HG03558 (cell line): ENCODE measurements around the gene CKB.
"Not testable (repeated sequence)": the region's sequence is repeated elsewhere in the genome, so short reads cannot be mapped to it uniquely, and the experiment has no call there.

Source experiments
- ATAC-seq: cut with Tn5 transposase; IDR thresholded peaks from one replicate; pipeline ENCODE4 v1.9.1; 2021; ENCODE audit warnings: moderate number of reproducible peaks; ENCODE audit not compliant: unreplicated experiment; ENCODE audit errors: extremely low read depth

The CKB gene

DNA sequence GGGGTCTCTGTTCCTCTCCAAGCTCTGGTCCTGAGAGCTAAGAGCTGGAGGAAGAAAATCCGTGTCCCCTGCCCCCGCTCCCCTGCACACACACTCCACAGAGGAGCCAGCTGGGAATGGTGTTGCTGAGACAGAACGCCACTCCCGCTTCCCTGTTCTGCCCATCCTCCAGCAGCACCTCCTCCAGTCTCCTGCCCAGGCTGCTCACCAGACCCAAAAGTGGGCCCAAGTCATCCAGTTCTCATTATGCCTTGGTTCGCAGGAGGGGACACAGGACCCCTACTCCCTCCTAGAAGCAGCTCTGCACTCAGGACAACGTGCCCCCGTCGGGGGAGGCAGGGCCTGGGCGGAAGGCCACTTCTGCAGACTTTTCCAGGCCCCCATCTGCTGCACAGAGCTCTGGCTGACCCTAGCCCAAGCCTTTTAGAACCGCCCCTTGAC is 5.5 kb upstream of the CKB start:
- no peak for ATAC-seq

DNA sequence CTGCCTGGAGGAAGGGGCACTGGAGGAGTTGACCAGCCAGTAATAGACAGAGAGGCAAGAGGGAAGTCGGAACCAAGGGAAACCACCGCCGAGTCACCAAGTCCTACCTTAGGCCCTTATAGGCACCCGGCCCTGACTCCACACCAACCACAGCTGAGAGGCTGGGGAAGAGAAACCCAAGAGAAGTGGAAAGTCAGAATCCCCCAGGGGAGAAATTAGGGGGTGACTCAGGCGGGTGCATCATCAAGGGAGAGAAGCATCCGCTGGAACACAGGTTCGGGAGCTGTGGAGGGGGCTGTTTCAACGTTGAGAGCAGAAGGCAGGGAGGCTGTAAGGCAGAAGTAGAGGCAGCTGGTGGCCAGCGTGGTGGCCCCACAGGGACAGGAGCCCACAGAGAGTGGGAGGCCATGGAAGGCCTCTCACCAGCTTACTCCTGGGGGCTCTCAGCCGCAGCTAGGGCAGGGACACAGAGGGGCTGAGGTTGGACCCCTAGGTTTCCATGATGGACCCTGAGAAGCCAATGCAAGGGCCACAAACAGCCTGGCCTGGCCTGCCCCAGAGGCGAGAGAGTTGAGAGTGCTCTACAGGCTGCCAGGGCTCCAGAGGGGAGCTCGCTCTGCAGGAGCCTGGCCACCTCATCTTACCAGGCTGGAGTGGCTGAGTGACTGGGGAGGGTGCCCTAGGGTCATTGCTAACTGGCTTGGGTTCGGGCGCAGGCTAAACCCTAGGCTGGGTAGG is 4.9 kb upstream of the CKB start:
- no peak for ATAC-seq

DNA sequence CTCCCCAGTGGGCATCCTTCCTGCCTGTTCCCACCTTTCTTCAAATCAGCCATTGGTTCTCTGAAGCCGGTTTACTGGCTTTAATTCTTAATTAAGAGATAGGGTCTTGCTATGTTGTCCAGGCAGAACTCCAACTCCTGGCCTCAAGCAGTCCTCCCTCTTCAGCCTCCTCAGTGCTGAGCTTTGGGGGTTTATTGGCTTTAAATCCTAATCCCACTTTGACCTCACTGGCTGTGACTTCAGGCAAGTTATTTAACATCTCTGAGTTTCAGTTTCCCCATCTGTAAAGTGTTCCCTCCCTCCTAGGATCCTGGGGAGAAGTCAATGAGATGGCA is 4.3 kb upstream of the CKB start:
- ATAC-seq = no peak

DNA sequence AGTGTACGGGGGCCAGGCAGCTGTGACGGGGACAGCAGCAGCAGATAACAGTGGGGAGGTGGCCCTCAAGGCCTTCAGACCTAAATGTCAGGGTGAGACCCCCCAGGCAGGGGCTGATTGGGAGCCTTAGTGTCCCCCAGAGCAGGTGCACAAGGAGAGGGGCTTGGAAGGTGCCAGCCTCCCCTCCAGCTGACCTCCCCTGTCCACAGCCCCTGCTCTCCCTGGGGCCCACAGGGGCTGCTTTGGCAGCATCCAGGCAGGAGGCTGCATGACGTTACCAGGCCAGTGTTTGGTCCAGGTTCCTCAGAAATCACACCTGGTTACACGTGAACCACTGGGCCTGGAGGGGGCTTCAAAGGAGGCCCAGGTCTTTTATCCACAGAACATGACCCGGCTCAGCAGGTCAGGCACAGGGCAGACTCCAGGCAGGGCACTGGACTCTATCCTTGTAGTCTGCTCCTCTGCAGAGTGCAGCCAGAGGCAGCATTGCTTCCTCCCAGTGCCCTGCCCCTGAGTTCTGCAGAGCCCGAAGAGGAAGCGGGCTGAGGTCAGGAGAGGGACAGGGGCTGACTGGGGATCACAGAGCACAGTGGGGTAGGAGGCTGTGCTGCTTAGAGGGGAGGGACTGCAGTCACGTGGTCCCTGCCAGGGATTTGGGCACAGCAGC is 3.8 kb upstream of the CKB start:
- ATAC-seq = no peak

DNA sequence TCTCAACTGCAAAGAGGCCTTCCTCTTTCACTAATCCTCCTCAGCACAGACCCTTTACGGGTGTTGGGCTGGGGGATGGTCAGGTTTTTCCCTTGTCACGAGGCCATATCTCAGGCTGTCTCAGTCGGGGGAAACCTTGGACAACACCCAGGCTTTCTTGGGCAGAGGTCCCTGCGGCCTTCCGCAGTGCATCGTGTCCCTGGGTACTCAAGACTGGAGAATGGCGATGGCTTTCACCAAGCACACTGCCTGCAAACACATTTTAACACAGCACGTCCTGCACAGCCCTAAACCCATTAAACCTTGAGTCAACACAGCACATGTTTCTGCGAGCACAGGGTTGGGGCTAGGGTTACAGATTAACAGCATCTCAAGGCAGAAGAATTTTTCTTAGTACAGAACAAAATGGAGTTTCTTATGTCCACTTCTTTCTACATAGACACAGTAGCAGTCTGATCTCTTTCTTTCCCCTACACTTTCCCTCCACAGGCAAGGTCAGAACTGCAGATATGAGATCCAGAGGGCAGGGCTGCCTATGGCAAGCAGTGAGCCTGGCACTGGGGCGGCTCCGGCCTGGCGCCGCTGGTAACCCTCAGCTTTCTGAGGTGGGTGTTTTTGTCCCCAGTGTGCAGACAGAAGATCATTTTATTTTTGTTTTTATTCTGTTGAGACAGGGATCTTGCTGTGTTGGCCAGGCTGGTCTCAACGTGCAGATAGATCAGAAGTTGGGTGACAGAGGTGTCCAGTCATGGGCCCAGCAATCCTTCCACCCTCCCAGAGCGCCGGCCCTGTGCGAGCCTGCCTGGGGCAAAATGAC is 3.0 kb upstream of the CKB start:
- not testable (repeated sequence) for ATAC-seq

DNA sequence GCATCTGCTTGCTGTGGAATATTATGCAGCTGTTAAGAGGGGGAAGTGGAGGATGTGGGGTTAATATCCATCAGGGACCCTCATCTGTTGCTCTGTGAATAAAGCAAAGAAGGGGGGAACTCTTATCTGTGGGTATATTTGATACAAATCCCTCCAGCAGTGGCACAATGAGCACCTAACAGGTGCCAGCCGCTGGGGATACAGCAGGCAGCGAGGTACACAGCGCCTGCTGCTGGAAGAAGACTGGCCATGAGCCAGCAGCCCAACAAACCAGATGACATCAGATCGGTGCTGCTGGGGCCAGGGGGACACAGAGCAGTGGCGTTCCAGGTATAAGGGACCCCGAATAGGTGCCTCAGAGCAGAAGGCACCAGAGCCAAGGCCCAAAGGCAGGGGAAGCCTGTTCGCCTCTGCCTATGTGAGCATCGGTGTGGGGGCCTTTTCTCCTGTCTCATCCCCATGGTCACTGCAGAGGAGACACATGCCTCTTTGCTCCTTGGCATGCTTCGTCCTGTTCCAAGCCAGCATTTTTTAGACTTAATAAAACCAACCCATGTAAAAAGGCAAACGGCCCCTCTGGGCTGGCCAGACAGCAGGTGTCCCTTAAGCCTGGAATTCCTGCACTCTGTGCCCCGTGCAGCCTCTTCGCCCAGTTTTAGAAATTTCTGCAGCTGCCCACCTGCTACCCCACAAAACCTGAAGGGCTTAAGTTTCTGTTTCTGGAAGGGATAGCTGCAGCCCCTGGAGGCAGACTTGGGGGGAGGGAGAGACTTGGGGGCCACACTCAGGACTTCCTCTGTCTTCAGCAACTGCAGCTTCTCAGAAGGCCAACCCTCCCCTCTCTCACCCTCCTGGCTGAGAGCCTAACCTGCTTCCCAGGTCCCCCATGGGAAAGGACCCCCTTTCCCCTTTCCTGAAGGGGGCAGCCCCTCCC is 1.6 kb upstream of the CKB start:
- no peak for ATAC-seq

DNA sequence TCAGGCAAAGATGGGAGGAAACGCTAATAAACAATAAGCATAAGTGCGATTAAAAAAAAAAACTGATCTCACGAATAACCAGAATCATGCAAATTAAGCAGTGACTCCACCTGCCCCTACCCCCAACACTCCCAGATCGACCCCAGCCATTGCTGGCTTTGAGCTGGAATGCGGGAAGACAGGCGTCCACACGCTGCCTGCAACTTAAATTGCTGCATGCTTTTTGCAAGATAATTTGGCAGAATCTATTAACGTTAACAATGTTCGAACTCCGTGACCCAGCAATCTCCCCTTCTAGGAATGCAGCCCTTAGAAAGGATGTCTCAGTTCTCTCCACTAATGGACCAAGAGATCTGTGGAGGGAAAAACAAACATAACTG is 935 bp upstream of the CKB start:
- no peak for ATAC-seq

DNA sequence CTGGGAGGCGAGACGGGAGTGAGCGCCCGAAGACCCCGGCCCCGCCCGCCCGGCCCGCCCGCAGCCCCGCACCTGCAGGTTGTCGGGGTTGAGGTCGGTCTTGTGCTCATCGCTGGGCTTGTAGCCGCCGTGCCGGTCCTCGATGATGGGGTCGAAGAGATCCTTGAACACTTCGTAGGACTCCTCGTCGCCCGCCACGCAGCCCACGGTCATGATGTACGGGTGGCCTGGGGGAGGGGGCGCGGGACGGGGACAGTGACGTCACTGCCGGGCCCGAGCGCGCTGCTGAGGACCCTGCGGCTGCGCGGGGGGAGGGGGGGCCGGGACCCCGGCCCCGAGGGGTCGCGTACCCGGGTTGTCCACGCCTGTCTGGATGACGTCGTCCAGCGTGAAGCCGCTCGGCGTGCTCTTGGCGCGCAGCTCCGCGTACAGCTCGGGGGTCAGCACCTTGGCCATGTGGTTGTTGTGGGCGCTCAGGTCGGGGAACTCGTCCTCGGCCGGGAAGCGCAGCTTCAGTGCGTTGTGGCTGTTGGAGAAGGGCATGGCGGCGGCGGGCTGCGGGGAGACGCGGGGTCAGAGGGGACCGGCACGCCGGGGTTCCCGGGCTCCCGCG is 573 bp downstream of the CKB start:
- no peak for ATAC-seq

DNA sequence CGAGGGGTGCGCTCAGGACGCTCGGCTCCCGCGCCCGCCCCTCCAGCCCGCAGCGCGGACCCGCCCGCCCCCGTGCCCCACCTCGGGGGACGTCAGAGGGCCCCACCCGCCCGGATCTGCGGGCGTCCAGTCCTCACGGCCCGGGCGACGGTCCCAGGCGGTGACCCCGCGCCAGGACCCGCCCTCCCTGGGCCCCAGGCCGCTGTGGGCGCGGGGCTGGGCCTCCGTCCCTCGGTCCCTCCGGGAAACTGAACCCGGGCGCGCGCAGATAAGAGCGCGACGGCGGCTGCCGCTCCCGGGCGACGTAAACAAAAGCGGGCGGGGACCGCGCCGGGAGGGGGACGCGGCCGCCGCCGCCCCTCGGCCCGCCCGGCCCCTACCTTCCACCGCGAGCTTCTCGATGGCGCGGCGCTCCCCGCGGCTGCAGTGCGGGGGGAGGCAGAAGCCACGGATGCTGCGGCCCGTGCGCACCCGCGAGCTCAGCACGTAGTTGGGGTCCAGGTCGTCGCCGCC is 1.1 kb downstream of the CKB start:
- no peak for ATAC-seq

DNA sequence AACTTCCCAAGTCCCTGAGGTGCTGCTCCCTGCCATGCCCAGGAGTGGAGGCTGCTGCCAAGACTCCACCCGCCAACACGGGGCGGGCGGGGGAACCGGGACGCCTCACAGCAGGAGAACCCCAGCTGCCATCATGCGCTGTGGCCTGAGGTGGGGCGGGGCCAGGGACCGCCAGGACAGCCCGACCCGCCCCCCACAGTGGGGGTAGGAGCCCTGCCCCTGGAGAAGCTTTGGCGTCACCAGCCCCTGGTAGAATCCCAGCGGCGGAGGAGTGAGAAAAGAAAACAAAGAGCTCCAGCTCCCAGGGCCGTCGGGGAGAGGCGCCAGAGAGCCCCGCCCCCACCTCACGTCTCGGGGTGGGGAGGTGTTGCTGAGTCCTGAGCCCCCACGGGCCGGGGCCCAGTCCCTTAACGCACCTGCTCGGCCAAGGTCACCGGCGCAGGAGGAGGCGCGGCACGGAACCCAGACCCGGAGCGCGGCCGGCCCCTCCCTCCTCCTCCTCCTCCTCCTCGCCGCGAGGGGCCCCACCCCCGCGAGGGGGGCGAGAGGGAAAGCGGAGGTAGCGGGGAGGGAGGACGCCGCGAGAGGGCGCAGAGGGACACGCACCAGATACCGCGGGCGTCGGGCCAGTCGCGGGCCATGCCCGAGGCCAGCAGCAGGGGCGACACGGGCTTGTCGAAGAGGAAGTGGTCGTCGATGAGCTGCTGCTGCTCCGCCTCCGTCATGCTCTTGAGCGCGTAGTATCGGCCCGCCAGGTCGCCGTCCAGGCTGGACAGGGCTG is 1.8 kb downstream of the CKB start:
- ATAC-seq = no peak

DNA sequence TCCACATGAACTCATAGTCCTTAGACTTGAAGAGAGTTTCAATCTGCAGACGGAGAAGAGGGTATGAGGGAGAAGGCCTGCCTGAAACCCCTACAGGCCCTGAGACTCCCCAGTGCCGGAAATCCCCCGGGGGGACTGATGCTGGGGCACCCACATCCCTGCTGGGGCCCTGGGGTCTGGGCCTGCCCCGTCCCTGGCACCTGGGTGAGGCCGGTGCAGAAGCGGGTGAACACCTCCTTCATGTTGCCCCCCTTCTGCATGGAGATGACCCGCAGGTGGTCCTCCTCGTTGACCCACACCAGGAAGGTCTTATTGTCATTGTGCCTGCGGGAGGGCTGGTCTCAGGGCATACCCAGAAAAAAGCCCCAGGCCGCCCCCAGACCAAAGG is 2.4 kb downstream of the CKB start:
- no peak for ATAC-seq

DNA sequence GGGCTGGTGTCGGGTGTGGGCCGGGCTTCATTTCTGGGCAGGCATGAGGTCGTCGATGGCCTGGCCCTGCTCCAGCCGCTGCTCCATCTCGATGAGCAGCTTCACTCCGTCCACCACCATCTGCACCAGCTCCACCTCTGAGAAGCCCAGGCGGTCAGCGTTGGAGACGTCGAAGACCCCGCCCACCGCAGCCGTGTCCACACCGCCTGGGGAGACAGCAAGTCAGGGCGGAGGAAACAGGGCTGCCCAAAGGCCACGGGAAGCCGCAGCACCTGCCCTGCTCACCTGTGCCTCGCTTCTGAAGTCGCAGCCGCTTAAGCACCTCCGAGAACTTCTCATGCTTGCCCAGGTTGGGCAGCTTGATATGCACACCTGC is 2.8 kb downstream of the CKB start:
- ATAC-seq = no peak

DNA sequence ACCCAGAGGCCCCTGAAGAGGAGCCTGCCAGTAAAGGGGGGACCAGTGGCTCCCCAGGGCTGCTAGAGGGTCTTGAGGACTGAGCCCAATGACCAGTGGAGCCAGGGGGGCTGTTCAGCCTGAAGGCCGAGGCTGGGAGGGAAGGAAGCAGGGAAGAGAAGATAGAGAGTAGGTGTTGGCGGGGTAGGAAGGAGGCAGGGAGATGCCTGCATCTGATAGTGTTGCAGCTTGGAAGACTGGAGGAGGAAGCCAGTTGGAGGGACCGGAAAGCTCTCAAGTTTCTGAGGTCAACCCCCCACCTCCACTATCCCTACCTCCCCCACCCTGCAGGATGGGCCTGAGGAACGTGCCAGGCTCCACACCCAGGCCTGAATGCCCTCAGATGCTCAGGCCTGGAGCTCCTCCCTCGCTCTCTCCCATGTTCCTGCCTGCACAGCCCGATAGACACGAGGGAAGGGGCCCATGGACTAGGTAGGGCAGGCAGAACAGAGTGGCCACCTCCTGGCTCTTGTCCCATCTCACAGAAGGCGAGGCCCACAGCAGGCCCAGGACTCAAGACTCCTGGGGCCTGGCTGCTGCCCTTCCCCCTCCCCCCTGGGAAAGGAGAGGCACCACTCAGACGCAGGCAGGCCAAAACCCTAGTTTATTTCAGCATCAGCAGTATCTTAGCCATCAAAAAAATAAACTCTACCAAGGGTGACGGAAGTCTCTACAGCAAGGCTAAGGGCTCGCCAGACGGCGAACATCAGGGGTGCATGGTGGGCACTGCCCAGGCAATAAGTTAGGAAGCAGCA is 3.4 kb downstream of the CKB start:
- ATAC-seq = no peak

DNA sequence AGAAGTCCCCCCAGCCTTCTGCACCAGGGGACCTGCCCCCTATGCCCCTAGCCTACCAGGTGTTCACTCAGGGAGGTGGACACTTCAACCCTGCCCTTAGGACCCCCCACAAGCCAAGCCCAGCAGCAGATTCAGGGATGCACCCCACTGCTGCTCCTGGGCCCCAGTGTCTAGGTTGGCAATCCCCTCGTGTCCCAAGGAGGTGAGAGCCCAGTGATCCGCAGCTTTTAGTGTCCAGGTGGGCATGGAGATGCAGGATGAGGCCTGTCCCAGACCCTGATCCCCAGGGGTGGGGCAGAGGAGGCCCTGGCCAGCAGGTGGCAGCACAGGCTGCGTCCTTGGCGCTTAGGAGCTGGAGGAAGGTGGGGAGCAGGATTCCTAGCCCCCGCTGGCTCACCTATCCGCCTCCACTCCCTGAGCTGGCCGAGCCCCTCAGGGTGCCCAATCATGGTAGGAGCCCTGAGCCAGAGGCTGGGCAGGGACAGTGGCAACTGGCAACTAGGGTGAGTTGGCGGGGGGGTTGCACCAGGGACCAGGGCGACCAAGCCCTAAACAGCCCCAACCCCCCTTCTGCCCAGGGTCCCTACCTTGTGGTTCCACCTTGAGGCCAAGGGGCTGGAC is 4.1 kb downstream of the CKB start:
- ATAC-seq = no peak

DNA sequence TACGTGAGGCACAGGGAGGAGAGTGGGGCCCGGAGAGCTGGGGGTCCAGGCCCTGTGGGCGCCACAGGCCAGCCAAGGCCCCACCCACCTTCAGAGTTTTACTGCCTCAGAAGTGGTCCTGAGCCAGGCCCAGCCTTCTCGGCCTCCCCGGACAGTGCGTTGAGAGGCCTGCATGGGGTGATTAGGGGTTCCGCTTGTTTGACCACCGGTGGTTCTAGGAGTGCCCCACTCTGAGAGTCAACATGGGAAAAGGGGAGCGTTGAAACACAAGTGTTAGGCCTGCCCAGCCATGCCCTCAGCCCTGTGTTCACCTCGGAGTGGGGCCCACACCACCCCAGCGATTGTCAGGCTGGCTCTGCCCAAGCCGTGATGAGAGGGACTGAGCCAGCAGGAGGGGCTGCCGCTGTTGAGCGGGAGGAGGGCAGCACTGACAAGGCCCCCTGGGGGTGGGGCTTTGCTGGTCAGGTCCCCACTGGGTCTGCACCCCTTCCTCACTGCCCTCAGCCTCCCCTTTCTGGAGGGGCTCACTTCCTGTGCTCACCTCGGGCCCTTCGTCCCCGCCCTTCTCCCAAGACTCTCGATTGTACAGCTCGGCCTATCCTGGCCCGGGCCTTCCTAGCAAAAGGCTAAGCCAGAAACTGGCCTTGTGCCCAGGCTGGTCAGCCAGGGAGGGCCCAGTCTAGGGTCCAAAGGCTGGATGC is 4.8 kb downstream of the CKB start:
- no peak for ATAC-seq

DNA sequence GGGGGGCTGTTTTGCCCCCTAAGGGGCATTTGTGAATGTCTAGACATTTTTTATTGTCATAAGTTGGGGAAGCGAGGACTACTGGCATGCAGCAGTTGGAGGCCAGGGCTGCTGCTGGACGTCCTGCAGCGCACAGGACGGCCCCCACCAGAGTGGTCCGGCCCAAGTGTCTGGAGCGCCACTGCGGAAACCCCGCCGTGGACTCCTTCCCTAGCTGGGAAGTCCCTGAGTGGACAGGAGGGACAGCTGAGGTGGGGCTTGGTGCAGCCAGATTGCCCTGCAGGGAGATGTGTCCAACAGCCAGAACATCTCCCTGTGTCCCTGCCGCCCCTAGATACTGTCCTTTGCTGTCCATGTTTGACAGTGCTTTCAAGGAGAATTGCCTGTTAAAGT is 5.5 kb downstream of the CKB start:
- no peak for ATAC-seq

DNA sequence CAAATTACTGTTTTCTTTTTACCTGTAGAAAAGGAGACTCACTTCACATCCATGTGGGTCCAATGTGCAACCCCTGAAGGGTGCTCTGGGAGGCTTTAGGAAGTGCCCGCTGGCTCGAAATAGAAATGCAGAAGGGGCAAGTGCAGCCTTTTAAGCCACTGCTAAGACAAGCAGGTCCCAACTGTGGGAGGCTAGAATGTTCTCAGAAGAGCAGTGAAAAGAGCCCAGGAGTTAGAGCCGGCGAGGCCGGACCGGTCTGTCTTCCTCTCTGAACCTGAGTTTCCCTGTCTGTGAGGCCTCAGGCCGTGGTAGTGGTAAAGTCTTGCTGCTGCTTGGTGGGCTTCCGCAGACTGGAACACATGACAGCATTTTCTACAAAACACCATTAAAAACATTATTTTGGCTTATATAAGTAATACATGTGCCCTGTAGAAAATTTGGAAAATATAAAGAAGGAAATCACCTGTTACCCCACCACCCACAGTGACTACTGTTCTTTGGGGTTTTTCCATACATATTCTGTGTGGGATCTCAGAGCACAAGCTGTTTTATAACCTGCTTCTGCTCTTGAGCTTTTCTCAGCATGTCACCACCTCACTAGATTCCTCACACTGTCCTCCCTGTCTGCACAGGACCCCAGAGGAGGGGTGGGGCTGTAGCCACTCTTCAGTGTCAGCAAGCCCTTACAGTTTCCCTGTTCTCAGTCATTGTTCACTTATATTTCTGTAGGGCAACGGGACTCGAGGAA is 6.0 kb downstream of the CKB start:
- ATAC-seq = no peak
